Placental pericyte (primary cell): Measurements from ENCODE around the gene GLRA3. TPM values are rescaled to one million over a fixed set of nuclear protein-coding genes. Genes with fewer than 3 reads are reported as not detected.

Source experiments
- total RNA-seq: library from RNA; depleted of rRNA; stranded (reverse); fragments of >200 nt; gene quantifications from 2 replicates; pipeline ENCODE4 v1.2.3, GENCODE V29; 2012

The GLRA3 gene
- total RNA-seq, result not detected in 2 replicates

GRCh38 chr4:174828845-174829701, at the start of gene GLRA3:
Gene GLRA3, minus strand, starts transcription at chr4:174829247. Its CDS starts 436 bp downstream, at chr4:174828811.

Other genes with a start within 250 kb of the GLRA3 start
- gene ADAM29, start 89.1 kb upstream of the GLRA3 start, total RNA-seq, result not detected in 2 replicates